COLO829 (cell line): Measurements from ENCODE around the gene TSPAN1.

Experiments
- DNase-seq: peaks from one replicate; pipeline ENCODE4 v3.0.0; 2012; ENCODE audit warnings: low spot score

The TSPAN1 gene, protein sequence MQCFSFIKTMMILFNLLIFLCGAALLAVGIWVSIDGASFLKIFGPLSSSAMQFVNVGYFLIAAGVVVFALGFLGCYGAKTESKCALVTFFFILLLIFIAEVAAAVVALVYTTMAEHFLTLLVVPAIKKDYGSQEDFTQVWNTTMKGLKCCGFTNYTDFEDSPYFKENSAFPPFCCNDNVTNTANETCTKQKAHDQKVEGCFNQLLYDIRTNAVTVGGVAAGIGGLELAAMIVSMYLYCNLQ

DNA sequence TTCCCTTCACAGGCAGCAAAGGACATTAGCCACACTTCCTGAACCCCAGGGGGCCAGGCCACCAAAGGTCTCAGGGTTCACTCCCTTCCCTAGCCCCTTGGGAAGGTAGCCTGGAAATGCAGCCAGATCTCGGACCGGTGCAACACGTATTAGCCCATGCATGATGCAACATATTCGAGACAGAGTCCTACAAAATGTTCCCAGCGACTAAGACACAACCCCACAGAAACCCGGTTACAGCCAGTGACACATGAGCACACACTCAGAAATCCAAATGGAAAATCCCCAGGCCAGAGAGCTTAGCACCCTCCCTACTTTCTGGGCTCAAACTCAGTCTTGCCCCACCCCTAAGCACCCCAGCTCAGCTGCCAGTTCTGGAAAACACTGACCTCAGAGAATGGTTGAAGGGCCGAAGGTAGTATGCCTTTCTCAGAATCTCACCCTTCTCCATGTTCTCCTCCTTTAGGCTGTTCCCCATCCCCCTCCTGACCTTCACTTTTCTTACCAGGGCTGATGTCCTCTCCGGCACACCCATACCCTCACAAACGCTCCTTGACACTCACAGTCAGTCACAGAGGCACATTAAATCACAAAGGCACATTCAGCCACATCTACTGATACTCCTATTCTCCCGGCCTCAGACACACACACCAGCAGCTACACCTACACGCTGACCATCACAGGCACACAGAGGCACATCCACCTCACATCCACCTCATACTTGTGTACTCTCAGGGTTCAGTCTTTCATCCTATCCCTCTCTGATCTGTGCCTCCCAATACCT is at the start of gene TSPAN1:
Gene TSPAN1, plus strand, starts transcription at position 640 of the 784 bp plus-strand sequence. CDS start 6,021 bp downstream, outside the sequence.
- DNase-seq: no peak

DNA sequence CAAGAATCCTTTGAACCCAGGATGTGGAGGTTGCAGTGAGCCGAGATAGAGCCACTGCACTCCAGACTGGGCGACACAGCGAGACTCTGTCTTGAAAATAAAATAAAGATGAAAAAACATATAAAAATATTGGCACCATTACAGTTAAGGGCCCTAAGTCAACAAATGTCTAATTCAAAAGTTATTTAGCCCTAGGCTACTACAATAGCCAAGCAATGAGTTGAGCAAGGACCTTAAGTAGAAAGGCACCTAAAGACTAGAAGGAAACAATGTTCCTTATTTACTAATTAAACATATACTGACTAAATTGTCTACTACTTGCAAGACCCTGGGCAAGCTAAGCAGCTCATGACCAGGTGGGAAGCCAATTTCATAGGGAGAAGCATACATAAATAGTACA is 46.5 kb upstream of the TSPAN1 start:
- DNase-seq: no peak

DNA sequence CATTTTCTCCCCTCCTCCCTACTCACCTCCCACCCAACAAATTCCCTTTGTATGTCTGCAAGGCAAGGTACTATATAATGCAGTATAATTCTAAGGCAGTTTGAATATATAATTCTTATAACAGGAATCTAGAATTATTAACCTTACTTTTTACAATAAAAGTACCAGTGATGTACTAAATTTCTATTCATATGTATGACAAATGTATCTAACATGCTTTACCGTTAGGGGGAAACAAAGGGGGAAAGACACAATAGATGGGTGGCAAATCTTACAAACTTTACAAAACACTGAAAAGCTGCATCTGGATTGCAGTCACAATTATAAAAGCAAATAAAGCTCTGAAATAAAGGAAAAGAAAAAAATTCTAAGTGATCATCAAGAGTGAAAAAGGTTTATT is 44.8 kb upstream of the TSPAN1 start:
- DNase-seq: no peak

DNA sequence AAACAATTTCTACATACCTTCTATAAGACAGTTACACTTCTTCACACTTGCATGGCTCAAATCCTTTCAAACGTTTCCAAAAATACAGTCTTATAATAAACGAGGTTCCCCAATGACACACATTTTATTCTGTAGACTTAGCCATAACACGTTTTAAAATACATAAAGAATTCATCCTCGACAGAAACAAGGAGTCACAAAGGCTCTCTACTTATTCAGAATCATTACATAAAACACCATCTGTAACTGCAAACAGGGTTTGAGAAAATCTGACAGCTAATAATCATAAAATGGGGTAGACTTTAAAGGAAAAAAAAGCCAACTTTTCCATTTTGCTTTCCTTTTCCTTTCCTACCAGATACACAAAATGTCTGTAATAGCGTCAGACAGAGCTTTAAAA is 44.3 kb upstream of the TSPAN1 start:
- DNase-seq: no peak

DNA sequence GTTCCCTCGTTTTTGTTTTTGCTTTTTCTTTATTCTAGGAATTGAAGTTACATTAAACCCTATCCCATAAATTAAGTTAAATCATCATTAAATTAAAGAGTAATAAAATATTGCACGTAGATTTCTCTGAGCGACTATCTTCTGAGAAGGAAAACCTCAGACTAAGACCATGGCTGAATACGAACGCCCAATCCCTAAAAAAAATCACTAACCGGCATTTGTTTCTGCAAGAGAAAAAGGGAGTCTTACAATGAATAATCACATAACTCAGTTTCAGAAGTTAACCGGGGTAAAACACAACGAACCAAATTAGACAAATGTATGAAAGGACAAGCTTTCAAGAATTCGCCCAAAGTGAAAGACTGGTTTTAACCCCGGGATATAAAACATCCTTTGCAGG is 43.8 kb upstream of the TSPAN1 start:
- no peak for DNase-seq

DNA sequence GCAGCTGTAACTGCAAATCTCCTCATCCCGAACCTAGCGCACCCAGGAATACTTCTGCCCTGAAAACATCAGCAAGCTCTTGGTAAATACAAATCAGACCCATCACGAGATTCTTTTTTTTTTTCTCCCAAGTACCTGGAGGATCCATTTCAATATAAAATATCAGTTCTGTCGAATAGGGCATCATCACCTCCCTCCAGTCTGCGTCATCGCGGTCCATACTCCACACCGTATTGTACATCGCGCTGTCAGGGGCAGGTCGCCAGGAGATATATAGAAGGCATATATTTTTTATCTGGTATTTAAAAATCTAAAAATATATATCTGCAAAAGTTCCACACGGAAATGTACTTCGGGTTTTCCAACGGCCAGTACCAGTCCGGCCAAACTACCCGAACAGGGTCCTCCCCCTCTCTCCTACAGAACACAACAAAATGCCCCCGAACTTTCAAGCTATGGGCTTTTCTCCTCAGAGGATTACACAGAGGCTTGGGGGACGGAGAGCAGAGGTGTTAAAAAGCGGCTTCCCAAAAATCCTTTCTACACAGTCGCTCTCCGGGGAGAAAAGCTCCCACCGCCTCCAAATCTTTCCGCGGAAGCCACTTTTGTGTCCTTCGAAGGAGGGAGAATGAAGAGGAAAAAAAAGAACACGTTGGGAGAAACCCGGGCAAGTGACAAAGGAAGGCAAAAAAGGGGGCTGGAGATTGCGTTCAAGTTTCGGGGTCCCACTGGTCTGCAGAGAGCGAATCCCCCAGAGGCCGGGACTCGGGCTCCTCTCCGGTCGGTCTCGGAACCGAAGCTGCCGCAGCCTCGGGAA is 43.0 kb upstream of the TSPAN1 start:
- no peak for DNase-seq

DNA sequence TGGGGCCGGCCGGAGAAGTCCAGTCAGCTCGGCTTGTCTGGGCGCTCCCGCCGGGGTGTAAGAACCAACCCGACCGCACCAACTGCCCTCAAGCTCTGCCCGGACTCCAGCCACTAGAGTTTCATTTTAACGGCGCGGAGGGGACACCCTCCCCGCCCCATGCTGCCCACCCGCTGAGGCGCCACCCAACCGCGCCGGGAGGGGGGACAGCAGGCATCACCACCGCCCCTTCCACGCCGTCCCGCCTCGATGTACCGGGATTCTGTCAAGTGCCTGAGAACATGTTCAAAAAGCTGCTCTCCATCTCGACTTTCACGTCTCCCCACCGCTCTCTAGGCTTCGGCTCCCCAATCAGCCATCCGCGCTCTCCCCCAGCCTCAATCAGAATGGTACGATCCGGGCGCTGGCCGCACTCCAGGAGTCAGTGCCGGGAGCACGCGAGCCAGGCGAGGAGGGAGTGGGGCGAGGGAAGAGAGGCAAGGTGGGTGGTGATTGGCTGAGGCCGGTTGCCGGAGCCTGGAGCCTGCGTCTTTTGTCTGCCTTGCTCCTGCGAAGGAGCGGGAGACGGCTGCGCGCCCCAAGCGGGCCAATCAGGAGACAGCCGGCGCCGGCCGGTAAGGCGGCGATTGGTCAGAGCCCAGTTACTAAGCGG is 42.2 kb upstream of the TSPAN1 start, which contains the start of gene PIK3R3:
Gene PIK3R3, minus strand, starts transcription at position 101 of the 652 bp plus-strand sequence. CDS start 677 bp downstream, outside the sequence.
- DNase-seq: peak; percentile 97

DNA sequence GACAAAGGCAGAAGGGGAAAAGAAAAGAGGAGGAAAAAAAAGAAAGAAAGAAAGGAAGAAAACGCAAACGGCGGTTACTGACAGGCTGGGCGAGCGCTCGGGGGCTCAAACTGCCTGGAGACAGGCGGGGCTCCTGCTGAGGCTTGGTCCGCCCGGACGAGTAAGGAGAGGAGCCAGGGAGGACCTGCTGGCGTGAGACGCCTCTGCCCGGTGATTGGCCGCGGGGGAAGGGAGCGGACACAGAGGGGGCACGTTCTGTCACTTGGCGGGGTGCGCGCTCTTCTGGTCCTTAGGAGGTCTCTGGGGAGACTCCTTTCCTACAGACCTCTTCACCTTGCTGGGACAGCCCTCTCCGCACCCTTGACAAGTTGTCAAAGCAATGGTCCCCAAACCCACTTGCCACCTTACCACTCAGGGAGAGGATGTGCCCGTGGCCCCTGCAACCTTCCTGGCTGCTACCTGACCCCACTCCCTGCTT is 41.7 kb upstream of the TSPAN1 start:
- peak; percentile 51 for DNase-seq

DNA sequence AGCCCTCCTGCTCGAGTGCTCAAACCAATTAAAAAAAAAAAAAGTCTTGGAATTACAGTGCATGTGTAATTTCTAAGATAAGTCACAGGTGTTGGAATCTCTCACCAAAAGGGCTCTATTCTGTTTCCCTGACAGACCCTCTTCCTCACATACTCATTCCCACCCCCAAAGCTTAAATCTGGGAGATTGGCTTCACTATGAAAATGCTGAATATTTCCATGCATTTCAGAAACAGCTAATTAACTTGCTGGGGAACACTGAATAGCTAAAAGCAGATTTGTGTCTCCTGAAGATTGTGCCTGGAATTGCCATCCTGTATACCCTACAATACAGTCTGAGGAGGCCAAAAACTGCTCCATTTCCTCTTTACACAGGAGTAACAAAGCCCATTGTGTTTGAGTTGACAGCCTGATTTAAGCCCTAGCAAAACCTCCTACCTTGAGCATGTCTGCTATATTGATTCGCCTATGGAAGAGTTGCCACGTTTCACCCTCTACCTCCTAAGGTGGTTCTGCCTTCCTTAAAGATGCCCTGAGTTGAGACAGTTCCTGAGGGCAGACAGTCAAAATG is 41.0 kb upstream of the TSPAN1 start:
- DNase-seq: no peak

DNA sequence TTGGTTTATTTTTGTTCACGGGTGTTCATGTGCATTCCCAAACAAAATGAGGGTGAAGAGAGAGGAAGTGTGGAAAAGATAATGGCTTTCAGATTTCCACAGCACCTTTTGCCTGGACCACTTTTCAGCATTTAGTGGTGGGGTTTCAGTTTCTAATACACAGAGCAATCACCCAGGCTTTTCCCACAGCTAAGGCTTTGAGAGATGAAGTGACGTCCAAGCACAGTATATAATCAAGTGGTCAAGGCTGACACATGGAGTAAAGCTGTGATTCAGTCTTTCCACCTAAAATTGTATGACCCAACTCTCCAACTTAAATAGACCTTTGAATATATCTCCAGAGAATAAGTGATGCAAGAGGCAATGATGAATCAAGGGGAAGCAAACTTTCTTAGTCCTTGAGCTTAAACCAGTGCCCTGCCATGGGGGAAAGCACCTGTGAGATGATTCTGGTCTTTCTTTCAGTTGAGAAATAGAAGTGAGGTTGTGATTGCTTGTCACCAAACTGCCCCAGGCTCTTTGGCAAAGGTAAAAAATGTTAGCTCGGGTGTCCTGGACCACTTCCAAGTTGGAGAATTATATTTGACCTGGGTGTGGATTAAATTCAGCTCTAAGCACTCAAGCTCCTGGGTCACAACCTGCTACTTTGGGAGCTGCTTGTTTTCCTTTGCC is 40.1 kb upstream of the TSPAN1 start:
- DNase-seq: no peak

DNA sequence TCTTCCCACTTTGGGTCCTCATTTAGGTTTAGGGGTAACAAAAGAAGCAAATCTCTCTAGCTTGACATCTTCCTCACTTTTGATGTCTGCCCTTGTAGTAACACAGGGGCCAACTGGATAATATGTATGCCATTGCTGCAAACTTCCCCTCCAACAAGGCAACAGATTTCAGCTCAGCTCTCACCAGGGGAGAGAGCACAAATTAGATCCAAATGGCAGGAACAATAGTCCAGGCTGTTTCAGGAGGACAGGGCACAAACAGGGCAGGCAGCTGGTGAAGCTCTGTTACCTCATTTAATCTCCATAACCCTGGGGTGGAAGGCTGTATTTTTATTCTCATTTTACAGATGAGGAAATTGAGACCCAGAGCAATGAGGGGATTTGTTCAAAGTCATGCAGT is 38.2 kb upstream of the TSPAN1 start:
- no peak for DNase-seq

DNA sequence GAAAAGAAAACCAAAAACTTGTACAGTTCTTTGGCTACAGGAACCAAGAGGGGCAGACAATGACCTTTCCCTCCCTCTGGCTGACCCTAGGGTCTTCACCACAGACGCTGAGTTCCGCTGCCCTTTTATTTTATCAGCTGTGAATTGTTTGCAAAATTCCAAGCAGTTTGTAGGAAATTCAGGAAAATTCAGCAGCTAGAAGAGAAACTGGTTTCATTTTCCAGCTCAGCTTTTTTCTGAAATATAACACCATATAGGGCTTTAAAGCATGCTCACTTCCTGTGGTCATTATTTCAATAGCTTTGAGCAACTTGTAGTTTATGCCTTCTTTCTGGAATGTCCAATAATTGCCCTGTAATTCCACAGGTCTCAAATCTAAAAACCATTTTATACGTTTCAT is 37.0 kb upstream of the TSPAN1 start:
- no peak for DNase-seq

DNA sequence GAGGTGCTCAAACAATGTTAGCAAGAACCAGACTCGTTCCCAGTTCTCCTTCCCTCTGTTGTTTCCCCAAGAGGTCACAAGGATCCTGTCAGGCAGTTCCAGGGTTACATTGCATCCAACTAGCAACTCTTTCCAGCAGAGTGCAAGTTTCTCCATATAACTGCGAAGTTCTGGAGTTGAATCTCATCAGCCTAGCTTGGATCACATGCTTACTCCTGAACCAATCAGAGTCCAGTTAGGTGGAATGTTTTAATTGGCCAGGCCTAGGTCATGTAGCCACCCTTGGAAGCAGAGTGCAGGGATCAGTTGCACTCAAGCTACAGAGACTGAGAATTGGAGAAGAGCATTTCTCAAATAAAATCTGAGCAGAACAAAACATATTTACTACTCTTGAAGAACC is 26.6 kb upstream of the TSPAN1 start:
- no peak for DNase-seq

DNA sequence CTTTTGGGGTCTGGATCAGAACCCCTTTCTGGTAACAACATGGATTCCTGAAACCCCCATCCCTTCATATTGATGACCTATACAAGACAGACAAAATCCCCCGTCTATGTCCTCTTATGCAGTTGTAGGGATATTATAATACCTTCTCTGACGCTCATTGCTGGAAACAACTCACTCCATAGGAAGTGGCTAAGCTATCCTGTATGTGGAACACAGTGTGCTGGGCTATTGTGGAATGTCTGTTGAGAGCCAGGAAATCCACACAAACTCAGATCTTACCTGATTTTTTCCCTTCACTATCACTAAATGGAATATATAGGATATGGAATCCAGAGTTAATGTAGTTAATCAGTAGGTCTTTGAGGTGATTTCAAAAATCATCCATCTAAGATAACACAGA is 24.8 kb upstream of the TSPAN1 start:
- no peak for DNase-seq

DNA sequence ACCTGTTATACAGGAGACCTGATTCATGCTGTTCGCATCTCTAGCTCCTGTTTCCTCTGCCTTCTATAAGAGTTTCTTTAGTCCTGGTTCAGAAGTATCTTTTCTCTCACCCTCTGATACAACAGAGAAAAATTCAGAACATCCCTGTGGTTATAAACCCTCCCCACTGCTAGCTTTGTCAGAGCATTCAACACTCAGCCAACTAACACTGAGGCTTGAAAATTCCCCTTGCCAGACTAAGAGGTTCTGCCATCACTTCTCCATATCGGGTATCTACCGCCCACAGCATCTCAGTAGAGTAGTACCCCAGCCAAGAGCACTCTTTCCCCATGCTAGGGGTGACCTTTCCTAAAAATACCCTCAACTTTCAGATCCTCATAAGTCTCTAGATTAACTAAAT is 22.9 kb upstream of the TSPAN1 start:
- DNase-seq: no peak

DNA sequence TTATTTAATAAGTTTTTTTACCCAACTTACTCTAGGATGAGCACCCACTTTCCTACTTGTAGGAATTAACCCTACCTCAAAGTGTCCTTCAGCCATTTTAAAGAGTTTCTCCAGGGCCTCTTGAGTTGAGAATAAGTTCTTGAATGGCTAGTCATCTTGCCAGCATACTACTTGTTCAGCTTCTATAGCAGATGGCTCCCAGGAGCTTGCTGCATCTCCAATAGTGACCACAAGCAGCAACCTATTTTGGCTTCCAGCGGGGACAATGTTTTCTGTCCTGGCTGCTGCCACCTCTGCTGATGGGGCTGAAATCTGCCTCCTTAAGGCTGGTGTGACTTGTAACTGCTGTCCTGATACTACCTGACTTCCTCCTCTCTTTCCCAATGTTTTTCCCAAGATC is 21.7 kb upstream of the TSPAN1 start:
- DNase-seq: no peak

DNA sequence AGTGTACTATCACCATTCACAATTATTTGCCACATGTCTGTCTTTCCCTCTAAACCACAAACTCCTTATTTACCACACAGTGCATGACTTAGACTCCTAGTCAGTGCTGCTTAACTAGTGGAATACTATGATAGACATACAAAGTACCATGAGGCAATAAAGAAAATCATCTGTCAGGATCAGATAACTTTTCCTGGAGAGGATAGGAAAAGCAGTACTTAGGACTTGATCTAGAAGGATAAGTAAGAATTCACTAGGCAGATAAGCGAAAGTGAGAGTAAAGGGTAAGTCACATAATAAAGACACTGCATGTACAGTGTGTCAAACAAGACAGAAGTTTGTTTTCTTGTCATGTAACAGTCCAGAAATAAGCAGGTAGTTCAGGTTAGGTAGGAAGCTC is 21.2 kb upstream of the TSPAN1 start:
- DNase-seq: no peak

DNA sequence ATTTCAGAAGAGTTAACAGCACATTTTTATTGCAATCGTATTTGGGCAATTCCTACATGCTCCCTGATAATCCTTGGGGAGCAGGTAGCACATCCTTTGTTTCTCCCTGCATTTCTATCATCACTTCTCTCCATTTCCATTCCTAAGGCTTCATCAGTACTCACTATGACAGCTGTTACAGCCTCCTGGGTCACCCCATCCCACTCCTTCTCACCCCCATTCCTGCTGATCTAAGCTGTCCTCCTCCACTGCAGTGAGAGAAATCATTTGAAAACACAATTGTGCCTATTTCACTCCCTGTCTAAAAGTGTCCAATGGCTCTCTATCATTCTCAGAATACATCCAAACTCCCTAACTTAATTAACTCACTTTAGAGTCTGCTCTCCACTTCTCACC is 17.0 kb upstream of the TSPAN1 start:
- DNase-seq: no peak

DNA sequence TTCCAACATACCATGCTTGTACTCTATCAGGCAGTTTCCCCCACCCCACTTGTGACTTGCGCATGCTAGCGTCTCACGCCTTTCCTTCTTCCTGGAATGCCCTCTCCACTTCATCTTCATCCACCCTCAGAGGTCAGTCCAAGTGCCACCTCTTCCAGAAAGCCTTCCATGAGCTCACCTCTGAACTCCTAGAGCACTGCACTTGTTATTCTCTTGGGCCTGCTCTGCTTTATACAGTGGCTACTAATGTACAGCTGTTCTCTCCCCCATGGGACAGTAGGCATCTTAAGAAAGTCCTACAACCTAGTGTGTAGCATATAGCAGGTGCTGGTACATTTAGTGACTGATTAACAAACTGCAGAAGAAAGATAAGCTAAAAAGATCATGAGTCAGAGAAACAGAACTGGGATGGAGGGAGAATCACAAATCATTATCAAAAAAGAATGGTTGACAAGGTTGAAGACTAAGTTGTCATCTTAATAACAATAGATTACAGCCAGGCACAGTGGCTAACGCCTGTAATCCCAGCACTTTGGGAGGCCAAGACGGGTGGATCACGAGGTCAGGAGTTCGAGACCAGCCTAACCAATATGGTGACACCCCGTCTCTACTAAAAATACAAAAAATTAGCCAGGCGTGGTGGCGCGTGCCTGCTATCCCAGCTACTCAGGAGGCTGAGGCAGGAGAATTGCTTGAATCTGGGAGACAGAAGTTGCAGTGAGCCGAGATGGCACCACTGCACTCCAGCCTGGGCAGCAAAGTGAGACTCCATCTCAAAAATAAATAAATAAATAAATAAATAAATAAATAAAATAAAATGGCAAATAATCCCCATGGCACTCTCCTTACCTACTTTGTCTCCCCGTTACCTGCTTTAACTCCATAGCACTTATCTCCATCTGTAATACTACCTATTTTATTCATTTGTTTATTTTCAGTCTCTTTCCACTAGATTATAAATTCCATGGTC is 16.3 kb upstream of the TSPAN1 start:
- no peak for DNase-seq

DNA sequence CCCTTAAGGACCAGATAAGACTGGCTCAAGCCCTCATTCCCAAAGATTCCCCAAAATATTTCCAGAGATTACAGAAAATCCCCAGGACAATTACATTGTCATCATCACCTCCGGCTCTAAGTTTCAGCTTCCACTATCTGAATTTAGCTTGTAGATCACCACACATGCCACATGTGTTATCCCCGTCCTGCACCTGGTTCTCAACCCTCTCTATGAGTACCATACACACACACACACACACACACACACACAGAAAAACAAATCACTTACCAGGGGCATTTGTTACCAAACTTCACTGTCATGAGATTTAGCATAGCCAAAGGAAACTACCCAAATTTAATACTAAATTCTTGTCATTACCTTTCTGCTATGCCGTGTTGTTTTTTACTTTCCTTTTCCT is 15.4 kb upstream of the TSPAN1 start:
- DNase-seq: no peak
